Choroid plexus epithelial cell (primary cell): ENCODE results near the gene CCDC61.

Experiments
- DNase-seq: peaks from one replicate; pipeline ENCODE4 v3.0.0-alpha.2; 2010; ENCODE audit warnings: low read depth
- H3K4me3 ChIP-seq: 2 replicates; pipeline ENCODE4 v1.5.1; 2011; ENCODE audit warnings: low read depth, mild to moderate bottlenecking, control low read depth, low read length, moderate library complexity
- CTCF ChIP-seq: conservative IDR thresholded peaks from 2 replicates; pipeline ENCODE4 v1.5.1; 2011; ENCODE audit warnings: low read depth, mild to moderate bottlenecking, control low read depth, inconsistent platforms, low read length, moderate library complexity

CCDC61 gene

GRCh38 chr19:46030812-46031550 is 35.7 kb downstream of the CCDC61 start:
- no peak for TF ChIP-seq CTCF
- no peak for DNase-seq
- H3K4me3 ChIP-seq, result no peak overlapping the region

- no peak for DNase-seq
- TF ChIP-seq CTCF, result no peak
- H3K4me3 ChIP-seq, result no peak overlapping the region
Measured at GRCh38 chr19:46031781-46032596, 36.7 kb downstream of the CCDC61 start.

- no peak for TF ChIP-seq CTCF
- no peak for DNase-seq
- H3K4me3 ChIP-seq, result no peak overlapping the region
Measured at GRCh38 chr19:46032597-46033025, 37.3 kb downstream of the CCDC61 start.

GRCh38 chr19:46033401-46033800 is 38.1 kb downstream of the CCDC61 start:
- no peak for DNase-seq
- H3K4me3 ChIP-seq, result no peak overlapping the region
- TF ChIP-seq CTCF, result no peak

GRCh38 chr19:46035546-46035945 is 40.3 kb downstream of the CCDC61 start:
- DNase-seq, result no peak
- no peak for TF ChIP-seq CTCF
- H3K4me3 ChIP-seq, result no peak overlapping the region

GRCh38 chr19:46035986-46036743 is 40.9 kb downstream of the CCDC61 start:
- DNase-seq, result no peak
- no peak overlapping the region for H3K4me3 ChIP-seq
- no peak for TF ChIP-seq CTCF
